HCT116 (cell line): ENCODE results near the gene PTPN18. TPM values are rescaled to one million over a fixed set of nuclear protein-coding genes. Genes with fewer than 3 reads are reported as not detected.

Experiments used
- ATAC-seq: fragments of 200-7000 bp; cut with Tn5 transposase; 2 replicates; pipeline ENCODE4 v1.9.1; 2020; ENCODE audit warnings: mild to moderate bottlenecking, moderate library complexity
- BruUV-seq: library from RNA; stranded (reverse); fragments of 400-500 nt; replicated peaks from 2 replicates; lab custom pipeline; 2021; lab: Mats Ljungman, UMichigan
- CTCF ChIA-PET: fragments of 300-600 bp; sonication (Branson Sonifier 250); formaldehyde crosslinking; loops from one replicate; lab custom pipeline; 2021; ENCODE audit warnings: antibody characterized with exemption; lab: Charles Lee
- POLR2A ChIA-PET: fragments of 300-600, 350-600 bp; sonication (Branson Sonifier 250); formaldehyde crosslinking; loops from one replicate; lab custom pipeline; 2021; ENCODE audit warnings: antibody characterized with exemption; lab: Charles Lee
- RAD21 ChIA-PET, 2 experiments: fragments of 300-600 bp; sonication (Branson Sonifier 250); formaldehyde crosslinking; loops; one replicate each; lab custom pipeline; 2023; ENCODE audit warnings: low total read pairs in 2 of 2; ENCODE audit not compliant: uncharacterized antibody in 2 of 2, unreplicated experiment in 2 of 2, low non-redundant PET in 1 of 2; lab: Charles Lee
- DNase-seq: peaks from one replicate; pipeline ENCODE4 v3.0.0-alpha.2; 2010; ENCODE audit warnings: low read depth, low spot score
- H2AFZ ChIP-seq: fragments of 200-600 bp; shearing (Covaris generic), sonication (generic); 2 replicates; pipeline ENCODE4 v1.6.1; 2017; ENCODE audit warnings: low read depth, mixed run types, mixed read lengths, antibody characterized with exemption, low read length; ENCODE audit not compliant: poor library complexity, severe bottlenecking
- H3K27ac ChIP-seq: 2 replicates; pipeline ENCODE4 v1.5.1; 2012; ENCODE audit warnings: low read depth, low read length
- H3K27me3 ChIP-seq: fragments of 200-600 bp; sonication (generic); 2 replicates; pipeline ENCODE4 v1.6.1; 2016; ENCODE audit warnings: mixed run types, low read length, mixed read lengths; ENCODE audit not compliant: insufficient read depth
- H3K36me3 ChIP-seq, 2 experiments: fragments of 200-500 bp in 1 of 2; fragments of 200-600 bp in 1 of 2; sonication (Bioruptor generic) in 1 of 2; sonication (generic) in 1 of 2; 2 replicates each; pipeline versions ENCODE4 v1.5.1 to v1.6.1; 2014 to 2016; ENCODE audit warnings: low read length in 2 of 2, inconsistent platforms in 1 of 2, mixed read lengths in 1 of 2, mixed run types in 1 of 2; ENCODE audit not compliant: insufficient read depth in 2 of 2, control insufficient read depth in 1 of 2
- H3K4me1 ChIP-seq, 2 experiments: fragments of 200-600 bp in 1 of 2; sonication (generic) in 1 of 2; 2 replicates each; pipeline versions ENCODE4 v1.5.1 to v1.6.1; 2012 to 2017; ENCODE audit warnings: low read length in 2 of 2, inconsistent platforms in 1 of 2, mild to moderate bottlenecking in 1 of 2, mixed read lengths in 1 of 2, mixed run types in 1 of 2, moderate library complexity in 1 of 2; ENCODE audit not compliant: insufficient read depth in 2 of 2, control insufficient read depth in 1 of 2
- H3K4me2 ChIP-seq: fragments of 200-600 bp; sonication (generic); 2 replicates; pipeline ENCODE4 v1.6.1; 2017; ENCODE audit warnings: mixed run types, low read length, mixed read lengths
- H3K4me3 ChIP-seq, 2 experiments: fragments of 200-600 bp in 1 of 2; sonication (generic) in 1 of 2; replicated peaks in 1 of 2; 2 replicates each; pipeline ENCODE4 v1.5.1; 2011 to 2016; ENCODE audit warnings: low read length in 2 of 2, control low read depth in 1 of 2, low read depth in 1 of 2, mild to moderate bottlenecking in 1 of 2, mixed read lengths in 1 of 2, mixed run types in 1 of 2
- H3K79me2 ChIP-seq: fragments of 200-600 bp; sonication (generic); 2 replicates; pipeline ENCODE4 v1.6.1; 2017; ENCODE audit warnings: mild to moderate bottlenecking, mixed run types, low read length, moderate library complexity, mixed read lengths; ENCODE audit not compliant: insufficient read depth
- H3K9ac ChIP-seq: fragments of 200-600 bp; sonication (generic); 2 replicates; pipeline ENCODE4 v1.6.1; 2016; ENCODE audit warnings: low read length, mixed read lengths
- H3K9me2 ChIP-seq: fragments of 200-600 bp; sonication (generic), shearing (Covaris generic); 2 replicates; pipeline ENCODE4 v1.6.1; 2017; ENCODE audit warnings: mixed run types, mild to moderate bottlenecking, moderate library complexity; ENCODE audit not compliant: insufficient read depth
- H3K9me3 ChIP-seq, 2 experiments: fragments of 200-500 bp in 1 of 2; fragments of 200-600 bp in 1 of 2; sonication (Bioruptor generic) in 1 of 2; sonication (generic) in 1 of 2; 2 replicates each; pipeline ENCODE4 v1.6.1; 2014 to 2017; ENCODE audit warnings: low read length in 2 of 2, mixed read lengths in 2 of 2, inconsistent platforms in 1 of 2, low read depth in 1 of 2, mild to moderate bottlenecking in 1 of 2, mixed run types in 1 of 2, moderate library complexity in 1 of 2; ENCODE audit not compliant: control insufficient read depth in 1 of 2, insufficient read depth in 1 of 2
- H4K20me1 ChIP-seq: fragments of 200-600 bp; sonication (generic), shearing (Covaris generic); 2 replicates; pipeline ENCODE4 v1.6.1; 2017; ENCODE audit warnings: mixed run types, mild to moderate bottlenecking, moderate library complexity; ENCODE audit not compliant: insufficient read depth
- CBX3 ChIP-seq: IDR thresholded peaks from 2 replicates; pipeline ENCODE4 v1.6.1; 2012; ENCODE audit warnings: low read depth
- ELF1 ChIP-seq: IDR thresholded peaks from 2 replicates; pipeline ENCODE4 v1.6.1; 2012; ENCODE audit warnings: low read depth, borderline replicate concordance
- EZH2phosphoT487 ChIP-seq: fragments of 200-600 bp; IDR thresholded peaks from 2 replicates; pipeline ENCODE4 v1.6.1; 2018; ENCODE audit warnings: antibody characterized with exemption, borderline replicate concordance
- FOSL1 ChIP-seq: IDR thresholded peaks from 2 replicates; pipeline ENCODE4 v1.6.1; 2012; ENCODE audit warnings: low read depth
- MAX ChIP-seq: IDR thresholded peaks from 2 replicates; pipeline ENCODE4 v1.6.1; 2012
- POLR2AphosphoS5 ChIP-seq: IDR thresholded peaks from 2 replicates; pipeline ENCODE4 v1.6.1; 2011; ENCODE audit warnings: mild to moderate bottlenecking, low read depth, low read length, moderate library complexity
- TCF7L2 ChIP-seq: IDR thresholded peaks from 2 replicates; pipeline ENCODE4 v1.7.0; 2011; ENCODE audit warnings: borderline replicate concordance, inconsistent platforms; ENCODE audit not compliant: insufficient read depth, insufficient read length; ENCODE audit errors: extremely low read depth
- YY1 ChIP-seq: IDR thresholded peaks from 2 replicates; pipeline ENCODE4 v1.6.1; 2011; ENCODE audit warnings: low read length, low read depth, moderate library complexity, mild to moderate bottlenecking; ENCODE audit not compliant: insufficient replicate concordance; ENCODE audit errors: extremely low read depth
- ZBTB33 ChIP-seq: IDR thresholded peaks from 2 replicates; pipeline ENCODE4 v1.6.1; 2011; ENCODE audit warnings: mild to moderate bottlenecking, low read length, moderate library complexity; ENCODE audit not compliant: insufficient replicate concordance; ENCODE audit errors: extremely low read depth
- intact Hi-C: fragments of 100-400 bp; cut with micrococcal nuclease; formaldehyde crosslinking; loops from 2 replicates; pipeline ENCODE4 v1.10.0; 2022
- total RNA-seq: library from RNA; stranded (reverse); gene quantifications from one replicate; pipeline ENCODE4 v1.2.1, GENCODE V29; 2021; ENCODE audit not compliant: unreplicated experiment

PTPN18 gene
- total RNA-seq, 1 experiment from 2014 or later = 52.4 TPM

DNA sequence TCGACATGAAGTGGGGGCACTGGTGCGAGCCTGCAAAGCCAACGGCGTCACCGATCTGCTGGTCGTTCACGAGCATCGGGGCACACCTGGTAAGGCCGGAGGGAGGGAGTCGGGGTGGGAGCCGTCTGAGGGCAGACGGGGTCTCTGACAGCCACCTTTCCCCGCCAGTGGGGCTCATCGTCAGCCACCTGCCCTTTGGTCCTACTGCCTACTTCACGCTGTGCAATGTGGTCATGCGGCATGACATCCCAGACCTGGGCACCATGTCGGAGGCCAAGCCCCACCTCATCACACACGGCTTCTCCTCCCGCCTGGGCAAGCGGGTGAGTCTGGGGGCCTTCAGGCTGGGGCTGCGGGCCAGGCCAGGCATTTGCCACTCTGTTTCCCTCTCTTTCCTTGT is 10.2 kb upstream of the PTPN18 start:
- no peak for DNase-seq
- Histone ChIP-seq H4K20me1 (peaks cover 8% of the 10 kb centered on the region; the same call in 1 of the 2 replicates), H3K4me2 (no peak overlapping the region), H2AFZ (no peak overlapping the region), H3K27ac (no peak overlapping the region), H3K36me3 (peaks cover 31 to 45% of the 10 kb centered on the region in 2 experiments), H3K79me2 (peaks cover 32% of the 10 kb centered on the region), H3K9me2 (no peaks in the 10 kb centered on the region), H3K9me3 (no peaks in the 10 kb centered on the region), H3K4me3 (no peak overlapping the region), H3K27me3 (no peaks in the 10 kb centered on the region), H3K9ac (no peak overlapping the region), H3K4me1 (peaks cover 3 to 14% of the 10 kb centered on the region in 2 experiments; a peak in 2 of 4 replicates)
- CTCF ChIA-PET = no interaction called here
- no peak for ATAC-seq
- POLR2A ChIA-PET = no interaction called here
- BruUV-seq = no TSS peak
- TF ChIP-seq ZBTB33 (no peak), CBX3 (no peak)
- RAD21 ChIA-PET = no interaction called here
- intact Hi-C loops = loop anchor here (2.0 kb wide), 1 partner anchor 21 kb away; no protein-coding TSS in a partner anchor

- no TSS peak for BruUV-seq
- CTCF ChIA-PET = no interaction called here
Observed at GRCh38 chr2:130346041-130346740, 9.7 kb upstream of the PTPN18 start.

More at GRCh38 chr2:130346041-130346740, 9.7 kb upstream of the PTPN18 start:
- TF ChIP-seq TCF7L2 (no peak), EZH2phosphoT487 (no peak), ELF1 (no peak), POLR2AphosphoS5 (no peak), ZBTB33 (no peak), MAX (no peak), FOSL1 (no peak), CBX3 (no peak), YY1 (no peak)
- peaks cover 8% of the 10 kb centered on the region; the same call in 1 of the 2 replicates for H4K20me1 ChIP-seq
- no peak overlapping the region for H3K27ac ChIP-seq
- DNase-seq (no peak), ATAC-seq (no peak)
- no peak overlapping the region for H3K9ac ChIP-seq
- no peaks in the 10 kb centered on the region for H3K9me3 ChIP-seq
- H2AFZ ChIP-seq = no peak overlapping the region
- RAD21 ChIA-PET = no interaction called here
- no peaks in the 10 kb centered on the region for H3K9me2 ChIP-seq
- H3K27me3 ChIP-seq = no peaks in the 10 kb centered on the region
- peaks cover 31 to 45% of the 10 kb centered on the region in 2 experiments for H3K36me3 ChIP-seq
- POLR2A ChIA-PET = no interaction called here
- H3K4me1 ChIP-seq = peaks cover 0 to 10% of the 10 kb centered on the region in 2 experiments; a peak in 2 of 4 replicates
- no peak overlapping the region for H3K4me2 ChIP-seq
- H3K79me2 ChIP-seq = peaks cover 32% of the 10 kb centered on the region
- intact Hi-C loops = loop anchor here (2.0 kb wide), 1 partner anchor 21 kb away; no protein-coding TSS in a partner anchor
- no peak overlapping the region for H3K4me3 ChIP-seq
